GM23338 (cell line): ENCODE data around the gene ZNF621.

Experiments
- CTCF ChIP-seq, 2 experiments: fragments of 200-600 bp in 1 of 2; sonication (generic) in 1 of 2; conservative IDR thresholded peaks; 2 replicates each; pipeline versions ENCODE4 v1.5.1 to v1.6.1; 2016 to 2017; ENCODE audit warnings: antibody characterized with exemption in 2 of 2, low read depth in 2 of 2, mild to moderate bottlenecking in 2 of 2, moderate library complexity in 1 of 2
- EZH2phosphoT487 ChIP-seq: fragments of 200-600 bp; sonication (generic); IDR thresholded peaks from one replicate; pipeline ENCODE4 v1.8.1; 2018; ENCODE audit warnings: antibody characterized with exemption; ENCODE audit not compliant: unreplicated experiment
- JUNB ChIP-seq: IDR thresholded peaks from one replicate; pipeline ENCODE4 v1.6.1; 2016; ENCODE audit warnings: antibody characterized with exemption; ENCODE audit not compliant: unreplicated experiment
- POLR2AphosphoS5 ChIP-seq: IDR thresholded peaks from 2 replicates; pipeline ENCODE4 v1.6.1; 2016; ENCODE audit warnings: antibody characterized with exemption, low read depth
- TF ChIP-seq, protein P1 (sequence below): IDR thresholded peaks from 2 replicates; pipeline ENCODE4 v1.6.1; 2016; ENCODE audit warnings: antibody characterized with exemption
- TF ChIP-seq, protein P2 (sequence below): IDR thresholded peaks from one replicate; pipeline ENCODE4 v1.6.1; 2018; ENCODE audit warnings: antibody characterized with exemption; ENCODE audit not compliant: unreplicated experiment

DNA sequence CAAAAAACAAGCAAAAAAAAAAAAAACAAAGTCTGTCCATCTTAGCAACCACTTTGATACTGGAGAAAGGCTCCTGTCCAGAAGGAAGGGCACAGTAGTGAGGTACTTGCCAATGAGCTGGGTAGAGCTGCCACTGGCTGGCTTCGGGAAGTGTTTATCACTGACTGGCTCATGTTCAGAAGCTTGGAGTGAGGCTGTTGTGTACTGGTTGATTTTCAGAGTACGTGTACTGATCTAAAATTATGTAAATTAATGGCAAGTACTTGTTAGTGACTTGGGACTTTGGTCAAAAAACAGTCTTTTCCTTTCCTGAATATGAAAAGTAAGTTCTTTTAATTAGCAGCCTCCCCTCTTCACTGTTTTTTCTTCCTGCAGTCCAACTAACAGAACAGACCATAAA lies 979 bp upstream of the ZNF621 start:
- TF ChIP-seq CTCF (conservative IDR thresholded peaks at IDR 0.05; ENCODE audit: low read depth in 2 of 2), result no peak
- no peak for TF ChIP-seq JUNB
- TF ChIP-seq, protein P1, sequence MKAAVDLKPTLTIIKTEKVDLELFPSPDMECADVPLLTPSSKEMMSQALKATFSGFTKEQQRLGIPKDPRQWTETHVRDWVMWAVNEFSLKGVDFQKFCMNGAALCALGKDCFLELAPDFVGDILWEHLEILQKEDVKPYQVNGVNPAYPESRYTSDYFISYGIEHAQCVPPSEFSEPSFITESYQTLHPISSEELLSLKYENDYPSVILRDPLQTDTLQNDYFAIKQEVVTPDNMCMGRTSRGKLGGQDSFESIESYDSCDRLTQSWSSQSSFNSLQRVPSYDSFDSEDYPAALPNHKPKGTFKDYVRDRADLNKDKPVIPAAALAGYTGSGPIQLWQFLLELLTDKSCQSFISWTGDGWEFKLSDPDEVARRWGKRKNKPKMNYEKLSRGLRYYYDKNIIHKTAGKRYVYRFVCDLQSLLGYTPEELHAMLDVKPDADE, result no peak
- TF ChIP-seq, protein P2, sequence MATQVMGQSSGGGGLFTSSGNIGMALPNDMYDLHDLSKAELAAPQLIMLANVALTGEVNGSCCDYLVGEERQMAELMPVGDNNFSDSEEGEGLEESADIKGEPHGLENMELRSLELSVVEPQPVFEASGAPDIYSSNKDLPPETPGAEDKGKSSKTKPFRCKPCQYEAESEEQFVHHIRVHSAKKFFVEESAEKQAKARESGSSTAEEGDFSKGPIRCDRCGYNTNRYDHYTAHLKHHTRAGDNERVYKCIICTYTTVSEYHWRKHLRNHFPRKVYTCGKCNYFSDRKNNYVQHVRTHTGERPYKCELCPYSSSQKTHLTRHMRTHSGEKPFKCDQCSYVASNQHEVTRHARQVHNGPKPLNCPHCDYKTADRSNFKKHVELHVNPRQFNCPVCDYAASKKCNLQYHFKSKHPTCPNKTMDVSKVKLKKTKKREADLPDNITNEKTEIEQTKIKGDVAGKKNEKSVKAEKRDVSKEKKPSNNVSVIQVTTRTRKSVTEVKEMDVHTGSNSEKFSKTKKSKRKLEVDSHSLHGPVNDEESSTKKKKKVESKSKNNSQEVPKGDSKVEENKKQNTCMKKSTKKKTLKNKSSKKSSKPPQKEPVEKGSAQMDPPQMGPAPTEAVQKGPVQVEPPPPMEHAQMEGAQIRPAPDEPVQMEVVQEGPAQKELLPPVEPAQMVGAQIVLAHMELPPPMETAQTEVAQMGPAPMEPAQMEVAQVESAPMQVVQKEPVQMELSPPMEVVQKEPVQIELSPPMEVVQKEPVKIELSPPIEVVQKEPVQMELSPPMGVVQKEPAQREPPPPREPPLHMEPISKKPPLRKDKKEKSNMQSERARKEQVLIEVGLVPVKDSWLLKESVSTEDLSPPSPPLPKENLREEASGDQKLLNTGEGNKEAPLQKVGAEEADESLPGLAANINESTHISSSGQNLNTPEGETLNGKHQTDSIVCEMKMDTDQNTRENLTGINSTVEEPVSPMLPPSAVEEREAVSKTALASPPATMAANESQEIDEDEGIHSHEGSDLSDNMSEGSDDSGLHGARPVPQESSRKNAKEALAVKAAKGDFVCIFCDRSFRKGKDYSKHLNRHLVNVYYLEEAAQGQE, result no peak
- no peak for TF ChIP-seq EZH2phosphoT487
- no peak for TF ChIP-seq POLR2AphosphoS5
